Central memory CD8-positive, alpha-beta T cell (primary cell): ENCODE data around the gene AS3MT.
A peak's percentile ranks its signal among the peaks of the same experiment; 100 is the strongest.

Experiments
- ATAC-seq: fragments of 150-1000 bp; cut with Tn5 transposase; replicated peaks from 2 replicates; pipeline ENCODE4 v1.10.0; 2022; ENCODE audit warnings: mild to moderate bottlenecking, moderate FRiP score, moderate number of reproducible peaks; ENCODE audit not compliant: poor library complexity, severe bottlenecking; ENCODE audit errors: extremely low read depth
- DNase-seq, 2 donors: peaks; one replicate each; pipeline ENCODE4 v3.0.0; 2021; ENCODE audit warnings: low spot score in 2 of 2
- H3K27ac Mint-ChIP-seq: one replicate; pipeline ENCODE4 v1.8.0; 2022; ENCODE audit warnings: low read depth, mild to moderate bottlenecking, moderate library complexity, mixed read lengths
- H3K27me3 Mint-ChIP-seq: one replicate; pipeline ENCODE4 v1.8.0; 2022; ENCODE audit warnings: mixed read lengths
- H3K36me3 Mint-ChIP-seq: one replicate; pipeline ENCODE4 v1.8.0; 2022; ENCODE audit warnings: mild to moderate bottlenecking, moderate library complexity, mixed read lengths; ENCODE audit not compliant: insufficient read depth
- H3K4me1 Mint-ChIP-seq: one replicate; pipeline ENCODE4 v1.8.0; 2022; ENCODE audit warnings: mixed read lengths
- H3K4me3 Mint-ChIP-seq: one replicate; pipeline ENCODE4 v1.8.0; 2022; ENCODE audit warnings: mild to moderate bottlenecking, moderate library complexity, mixed read lengths
- H3K9me3 Mint-ChIP-seq: one replicate; pipeline ENCODE4 v1.8.0; 2022; ENCODE audit warnings: mixed read lengths

The AS3MT gene

GRCh38 chr10:102868911-102869257, 386 bp upstream of the AS3MT start:
- Mint-ChIP-seq H3K36me3 (peaks cover 9% of the 10 kb centered on the region), H3K9me3 (no peaks in the 10 kb centered on the region), H3K27ac (no peak overlapping the region), H3K27me3 (peaks cover 27% of the 10 kb centered on the region), H3K4me3 (peak overlapping the region; percentile 5), H3K4me1 (peaks cover 8% of the 10 kb centered on the region)
- DNase-seq = no peak
- ATAC-seq = no peak

DNA sequence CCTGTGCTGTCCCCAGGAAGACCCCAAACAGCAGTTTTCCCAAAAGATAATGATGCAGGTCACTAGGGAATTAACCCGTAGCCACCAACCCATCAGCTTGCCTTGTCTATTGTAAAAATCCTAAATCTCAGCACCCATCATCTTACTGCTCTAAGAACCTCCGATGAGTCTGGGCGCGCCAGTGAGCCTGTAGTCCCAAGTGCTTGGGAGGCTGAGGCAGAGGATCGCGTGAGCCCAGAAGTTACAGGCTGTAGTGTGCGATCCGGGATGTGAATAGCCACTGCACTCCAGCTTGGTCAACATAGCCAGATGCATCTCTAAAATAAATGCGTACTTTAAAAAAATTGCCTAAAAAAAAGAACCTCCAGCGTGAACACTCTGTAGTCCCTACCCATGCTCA, 951 bp downstream of the AS3MT start:
- Mint-ChIP-seq H3K9me3 (no peaks in the 10 kb centered on the region), H3K4me3 (no peak overlapping the region), H3K27me3 (peaks cover 27% of the 10 kb centered on the region), H3K4me1 (peaks cover 8% of the 10 kb centered on the region), H3K36me3 (peaks cover 6% of the 10 kb centered on the region), H3K27ac (no peak overlapping the region)
- ATAC-seq = no peak
- DNase-seq = no peak

- no peak for DNase-seq
- H3K4me1 Mint-ChIP-seq = peaks cover 8% of the 10 kb centered on the region
- no peaks in the 10 kb centered on the region for H3K9me3 Mint-ChIP-seq
- no peak overlapping the region for H3K27ac Mint-ChIP-seq
- H3K36me3 Mint-ChIP-seq = peaks cover 2% of the 10 kb centered on the region
- no peak overlapping the region for H3K4me3 Mint-ChIP-seq
- peaks cover 27% of the 10 kb centered on the region for H3K27me3 Mint-ChIP-seq
- no peak for ATAC-seq
These were observed 2.9 kb downstream of the AS3MT start for GRCh38 chr10:102872163-102872562.

DNA sequence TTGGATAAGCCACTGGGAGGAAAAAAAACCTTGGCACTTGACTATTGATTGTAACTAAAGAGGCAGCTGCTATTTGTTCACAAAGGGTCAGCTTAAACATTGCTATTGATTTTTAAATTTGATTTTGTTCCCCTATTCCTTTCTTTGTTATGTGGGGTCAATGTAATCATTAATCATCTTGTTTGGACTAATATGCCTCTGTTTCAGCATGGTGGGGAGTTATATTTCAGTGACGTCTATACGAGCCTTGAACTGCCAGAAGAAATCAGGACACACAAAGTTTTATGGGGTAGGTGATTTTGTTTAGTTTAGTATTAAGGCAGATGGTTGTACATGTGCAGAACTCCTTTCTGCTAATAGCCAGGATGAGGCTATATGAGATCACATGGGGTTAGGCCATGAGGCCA, 7.5 kb downstream of the AS3MT start:
- no peaks in the 10 kb centered on the region for H3K9me3 Mint-ChIP-seq
- no peaks in the 10 kb centered on the region for H3K36me3 Mint-ChIP-seq
- no peak for DNase-seq
- no peak for ATAC-seq
- no peak overlapping the region for H3K27ac Mint-ChIP-seq
- H3K4me3 Mint-ChIP-seq = no peak overlapping the region
- H3K27me3 Mint-ChIP-seq = no peaks in the 10 kb centered on the region
- no peaks in the 10 kb centered on the region for H3K4me1 Mint-ChIP-seq

DNA sequence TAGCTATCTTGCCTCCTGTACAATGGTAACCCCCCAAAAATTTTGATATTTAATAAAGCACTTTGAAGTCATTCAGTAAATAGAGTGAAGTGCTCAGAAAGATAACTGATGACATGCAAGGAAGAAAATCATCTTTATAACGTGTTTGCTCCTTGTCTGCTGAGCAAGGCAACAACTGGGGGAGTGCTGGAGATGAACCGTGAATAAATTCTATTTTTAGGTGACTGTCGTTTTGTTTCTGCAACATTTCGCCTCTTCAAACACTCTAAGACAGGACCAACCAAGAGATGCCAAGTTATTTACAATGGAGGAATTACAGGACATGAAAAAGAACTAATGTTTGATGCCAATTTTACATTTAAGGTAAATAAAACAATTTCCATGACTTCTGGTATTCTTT, 9.4 kb downstream of the AS3MT start:
- no peak overlapping the region for H3K4me3 Mint-ChIP-seq

GRCh38 chr10:102880256-102880655, 11.0 kb downstream of the AS3MT start:
- ATAC-seq (no peak), DNase-seq (no peak)
- Mint-ChIP-seq H3K9me3 (no peaks in the 10 kb centered on the region), H3K27me3 (no peaks in the 10 kb centered on the region), H3K4me3 (no peak overlapping the region), H3K27ac (no peak overlapping the region), H3K4me1 (no peaks in the 10 kb centered on the region), H3K36me3 (no peaks in the 10 kb centered on the region)

More for the DNA sequence above, 9.4 kb downstream of the AS3MT start:
- Mint-ChIP-seq H3K27me3 (no peaks in the 10 kb centered on the region), H3K27ac (no peak overlapping the region), H3K4me1 (no peaks in the 10 kb centered on the region), H3K9me3 (no peaks in the 10 kb centered on the region), H3K36me3 (no peaks in the 10 kb centered on the region)
- ATAC-seq = no peak
- DNase-seq = no peak

- DNase-seq = no peak
- no peak overlapping the region for H3K4me3 Mint-ChIP-seq
- no peaks in the 10 kb centered on the region for H3K27me3 Mint-ChIP-seq
- no peaks in the 10 kb centered on the region for H3K4me1 Mint-ChIP-seq
- H3K36me3 Mint-ChIP-seq = peaks cover 5% of the 10 kb centered on the region
- no peaks in the 10 kb centered on the region for H3K9me3 Mint-ChIP-seq
- ATAC-seq = no peak
- H3K27ac Mint-ChIP-seq = no peak overlapping the region
These were observed 18.8 kb downstream of the AS3MT start for GRCh38 chr10:102888048-102888447.

- no peak for ATAC-seq
- H3K36me3 Mint-ChIP-seq = peaks cover 6% of the 10 kb centered on the region
- H3K9me3 Mint-ChIP-seq = no peaks in the 10 kb centered on the region
- DNase-seq = no peak
- H3K27me3 Mint-ChIP-seq = no peaks in the 10 kb centered on the region
- no peak overlapping the region for H3K27ac Mint-ChIP-seq
- no peak overlapping the region for H3K4me3 Mint-ChIP-seq
- no peaks in the 10 kb centered on the region for H3K4me1 Mint-ChIP-seq
These were observed 25.4 kb downstream of the AS3MT start for GRCh38 chr10:102894466-102895213.

DNA sequence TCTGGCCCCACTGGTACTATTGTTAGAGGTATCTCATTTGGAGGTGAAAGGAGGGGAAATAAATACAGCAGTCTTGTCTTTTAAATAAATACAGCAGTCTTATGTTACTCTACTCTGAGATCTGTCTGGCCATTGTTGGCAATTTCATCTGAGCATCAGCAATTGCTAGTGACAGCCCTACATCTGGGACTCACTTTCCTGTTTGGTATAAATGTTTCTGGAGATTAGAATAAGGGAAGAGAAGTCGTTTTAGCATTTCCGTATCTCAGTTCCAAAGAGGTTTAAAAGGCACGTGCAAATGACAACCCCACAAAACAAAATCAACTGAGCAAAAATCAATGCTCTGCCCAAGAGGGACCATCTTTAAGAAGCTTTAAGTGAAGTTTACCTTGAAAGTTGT, 30.7 kb downstream of the AS3MT start:
- DNase-seq = no peak
- no peak for ATAC-seq
- H3K36me3 Mint-ChIP-seq = no peaks in the 10 kb centered on the region
- no peak overlapping the region for H3K27ac Mint-ChIP-seq
- no peak overlapping the region for H3K4me3 Mint-ChIP-seq
- no peaks in the 10 kb centered on the region for H3K9me3 Mint-ChIP-seq
- H3K4me1 Mint-ChIP-seq = no peaks in the 10 kb centered on the region
- H3K27me3 Mint-ChIP-seq = no peaks in the 10 kb centered on the region

- no peak overlapping the region for H3K4me3 Mint-ChIP-seq
- no peak overlapping the region for H3K27ac Mint-ChIP-seq
- no peaks in the 10 kb centered on the region for H3K27me3 Mint-ChIP-seq
- H3K4me1 Mint-ChIP-seq = no peaks in the 10 kb centered on the region
- DNase-seq = no peak
- ATAC-seq = no peak
- H3K36me3 Mint-ChIP-seq = no peaks in the 10 kb centered on the region
- no peaks in the 10 kb centered on the region for H3K9me3 Mint-ChIP-seq
These were observed 35.1 kb downstream of the AS3MT start for GRCh38 chr10:102904346-102904745.

- Mint-ChIP-seq H3K9me3 (no peaks in the 10 kb centered on the region), H3K4me1 (no peaks in the 10 kb centered on the region), H3K36me3 (no peaks in the 10 kb centered on the region), H3K27me3 (no peaks in the 10 kb centered on the region), H3K4me3 (no peak overlapping the region), H3K27ac (no peak overlapping the region)
- DNase-seq = no peak
- ATAC-seq = no peak
These were observed 37.2 kb downstream of the AS3MT start for GRCh38 chr10:102906507-102906906.

DNA sequence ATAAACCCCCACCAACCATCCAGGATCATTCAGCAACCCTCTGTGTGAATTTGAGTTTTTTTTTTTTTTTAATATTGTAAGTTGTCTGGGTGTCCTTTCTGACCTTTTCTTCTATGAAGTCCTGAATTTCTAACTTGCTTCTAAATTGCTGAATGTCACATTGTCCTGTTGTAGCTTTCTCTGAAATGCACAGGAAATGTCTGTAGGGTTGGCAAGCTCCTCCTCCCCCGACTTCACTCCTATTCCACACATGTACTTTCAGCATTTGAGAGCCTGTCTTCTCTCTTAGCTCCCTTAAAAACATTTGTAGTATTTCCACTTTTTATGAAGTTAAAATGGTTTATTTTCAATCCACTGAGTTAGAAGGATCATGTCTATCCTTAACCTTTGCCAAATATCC, 45.5 kb downstream of the AS3MT start:
- Mint-ChIP-seq H3K4me1 (peaks cover 11% of the 10 kb centered on the region), H3K27ac (no peak overlapping the region), H3K27me3 (peaks cover 15% of the 10 kb centered on the region), H3K36me3 (peaks cover 11% of the 10 kb centered on the region), H3K4me3 (no peak overlapping the region), H3K9me3 (no peaks in the 10 kb centered on the region)
- ATAC-seq (no peak), DNase-seq (no peak)

DNA sequence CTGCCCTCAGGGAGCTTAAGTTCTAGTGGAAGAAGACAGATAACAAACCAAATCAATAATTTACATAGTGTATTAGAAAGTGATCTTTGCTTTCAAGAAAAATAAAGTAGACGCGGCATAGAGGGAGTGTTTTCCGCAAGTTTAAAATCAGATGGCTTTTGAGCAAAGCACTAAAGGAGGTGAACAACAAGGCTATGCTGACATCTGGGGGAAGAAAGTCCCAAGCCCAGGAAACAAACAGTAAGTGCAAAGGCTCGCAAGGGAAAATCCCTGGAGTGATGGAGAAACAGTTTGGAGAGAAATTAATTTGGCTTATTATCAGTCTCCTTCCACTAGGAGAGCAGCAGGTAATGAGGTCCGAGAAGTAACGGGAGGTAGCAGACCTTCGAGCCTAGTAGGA, 46.9 kb downstream of the AS3MT start:
- Mint-ChIP-seq H3K4me1 (peaks cover 25% of the 10 kb centered on the region), H3K27me3 (peaks cover 15% of the 10 kb centered on the region), H3K9me3 (no peaks in the 10 kb centered on the region), H3K4me3 (peak overlapping the region; percentile 97), H3K36me3 (peaks cover 11% of the 10 kb centered on the region), H3K27ac (no peak overlapping the region)
- no peak for DNase-seq
- ATAC-seq = no peak
